ENCODE measurements around the gene ZNF580. TPM values are rescaled to one million over a fixed set of nuclear protein-coding genes. Genes with fewer than 3 reads are reported as not detected.

Gene ZNF580
- total and polyA plus RNA-seq, 2 of the 13 experiments (the other 11 are each of a cell fraction or from before 2014, with no cell fraction given), result 4.4 to 6.0 TPM

DNA sequence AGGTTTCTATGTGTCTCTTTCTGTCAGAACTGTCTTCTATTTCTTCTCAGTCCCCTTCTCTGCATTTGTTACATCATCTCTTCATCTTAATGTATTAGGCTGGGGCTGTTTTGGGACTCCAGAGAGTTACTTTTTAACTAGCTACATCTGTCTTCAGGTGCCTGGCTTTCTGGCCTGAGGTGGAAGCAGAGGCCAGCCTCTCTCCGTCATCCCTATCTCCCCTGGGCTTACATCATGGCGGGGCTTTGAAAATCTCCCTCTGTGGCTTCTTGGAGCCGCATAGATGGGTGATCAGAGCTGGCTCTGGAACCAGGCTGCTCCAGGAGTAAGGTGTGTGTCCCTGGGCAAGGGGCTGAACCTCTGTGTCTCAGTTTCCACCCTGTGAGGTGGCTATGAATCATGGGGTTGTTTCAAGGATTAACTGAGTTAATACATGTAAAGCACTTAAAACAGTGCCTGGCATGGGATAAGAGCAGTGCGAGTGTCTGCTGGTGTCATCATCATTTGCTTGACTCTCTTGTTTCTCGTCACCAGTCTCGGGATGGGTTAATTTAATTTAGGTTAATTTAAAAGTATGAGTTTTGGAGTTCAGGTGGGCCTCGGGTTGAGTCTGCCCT, 36.2 kb downstream of the ZNF580 start:
- Histone ChIP-seq H3K9ac (ENCODE audit: insufficient read depth, low read depth, low read length) (peak overlapping the region; percentile 94), H3K9me3 (ENCODE audit: low read length) (no peaks in the 10 kb centered on the region), H3K4me3 (replicated peaks in 1 of 3; ENCODE audit: insufficient read depth in 1 of 3, low read depth in 2 of 3, low read length in 3 of 3) (peak overlapping the region; percentile 77 to 89 (median 89); a peak in 5 of 6 replicates), H3K27ac (ENCODE audit: extremely low read length, insufficient read depth, low read length) (peak overlapping the region; percentile 62), H3K27me3 (ENCODE audit: control insufficient read depth in 1 of 2, insufficient read depth in 2 of 2, low read length in 2 of 2) (no peaks in the 10 kb centered on the region; a peak in 1 of 5 replicates), H3K4me1 (ENCODE audit: insufficient read depth, low read length) (peaks cover 54% of the 10 kb centered on the region), H3K36me3 (replicated peaks in 1 of 2; ENCODE audit: control insufficient read depth in 1 of 2, insufficient read depth in 2 of 2, low read length in 2 of 2) (peaks cover 26 to 57% of the 10 kb centered on the region in 2 experiments; a peak in 4 of 5 replicates), H3K4me2 (ENCODE audit: low read depth, low read length) (peak overlapping the region; percentile 64), H4K20me1 (ENCODE audit: insufficient read depth, low read length) (peaks cover 5% of the 10 kb centered on the region; the same call in 1 of the 2 replicates), H2AFZ (ENCODE audit: low read length) (no peak overlapping the region), H3K79me2 (ENCODE audit: insufficient read depth, low read length) (peaks cover 65% of the 10 kb centered on the region)
- intact Hi-C loops (cut with micrococcal nuclease; ENCODE audit: unreplicated experiment) (no loop called here), in situ Hi-C loops (cut with HindIII; ENCODE audit: extremely low pct_ligation_motif_present, low pct_unique_long_range_greater_than_20kb) (no loop called here)
- DNase-seq (ENCODE audit: low spot score) (no peak), ATAC-seq (no peak), FAIRE-seq (no peak)
- ChIA-PET POLR2A (no interaction called here), CTCF (ENCODE audit: low intra/inter-chr PET ratio, low total read pairs) (no interaction called here)
- 84% methylated on average over 7 of the region's 7 CpGs for WGBS (ENCODE audit: low lambda C conversion rate)
- TF ChIP-seq SRF (IDR thresholded peaks at IDR 0.05; ENCODE audit: low read depth, low read length), result no peak
- BruUV-seq (replicated peaks), result no TSS peak

DNA sequence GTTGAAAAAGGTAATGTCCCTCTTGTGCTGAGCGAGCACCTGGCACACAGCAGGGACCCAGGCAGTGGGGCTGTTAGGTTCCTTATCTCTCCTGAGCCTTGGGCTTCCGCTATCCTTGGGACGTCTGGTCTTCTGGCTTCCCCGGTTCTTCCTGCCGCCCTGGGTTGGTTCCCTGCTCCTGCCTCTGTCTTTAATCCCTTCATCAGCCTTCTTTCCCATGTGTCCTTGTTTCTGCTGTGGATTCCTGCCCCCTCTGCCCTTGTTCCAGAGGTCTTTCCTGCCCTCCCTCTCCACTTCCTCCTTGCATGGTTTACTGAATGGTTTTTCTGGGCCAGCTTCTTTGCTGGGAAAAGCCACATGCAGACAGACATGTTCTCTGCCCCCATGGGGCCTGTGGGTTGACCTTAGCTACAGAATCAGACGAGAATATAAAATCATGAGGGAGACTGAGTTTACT, 36.8 kb downstream of the ZNF580 start:
- Histone ChIP-seq H4K20me1 (ENCODE audit: insufficient read depth, low read length) (peaks cover 5% of the 10 kb centered on the region; the same call in 1 of the 2 replicates), H3K9me3 (ENCODE audit: low read length) (no peaks in the 10 kb centered on the region), H3K9ac (ENCODE audit: insufficient read depth, low read depth, low read length) (peak overlapping the region; percentile 94; the same call in 1 of the 2 replicates), H3K4me2 (ENCODE audit: low read depth, low read length) (peak overlapping the region; percentile 64), H3K4me3 (replicated peaks in 1 of 3; ENCODE audit: insufficient read depth in 1 of 3, low read depth in 2 of 3, low read length in 3 of 3) (peak overlapping the region in 1 of 3 experiments; percentile 89; a peak in 3 of 6 replicates), H3K79me2 (ENCODE audit: insufficient read depth, low read length) (peaks cover 64% of the 10 kb centered on the region), H3K27ac (ENCODE audit: extremely low read length, insufficient read depth, low read length) (peak overlapping the region; percentile 58), H3K27me3 (ENCODE audit: control insufficient read depth in 1 of 2, insufficient read depth in 2 of 2, low read length in 2 of 2) (no peaks in the 10 kb centered on the region; a peak in 1 of 5 replicates), H3K36me3 (replicated peaks in 1 of 2; ENCODE audit: control insufficient read depth in 1 of 2, insufficient read depth in 2 of 2, low read length in 2 of 2) (peaks cover 24 to 57% of the 10 kb centered on the region in 2 experiments; a peak in 4 of 5 replicates), H2AFZ (ENCODE audit: low read length) (no peak overlapping the region), H3K4me1 (ENCODE audit: insufficient read depth, low read length) (peaks cover 58% of the 10 kb centered on the region)
- 76% methylated on average over 6 of the region's 6 CpGs for WGBS (ENCODE audit: low lambda C conversion rate)
- DNase-seq (ENCODE audit: low spot score), result no peak
- intact Hi-C loops (cut with micrococcal nuclease; ENCODE audit: unreplicated experiment), result no loop called here
- FAIRE-seq, result no peak
- ChIA-PET POLR2A (no interaction called here), CTCF (ENCODE audit: low intra/inter-chr PET ratio, low total read pairs) (no interaction called here)
- ATAC-seq, result no peak
- no TSS peak for BruUV-seq (replicated peaks)
- in situ Hi-C loops (cut with HindIII; ENCODE audit: extremely low pct_ligation_motif_present, low pct_unique_long_range_greater_than_20kb), result no loop called here
- TF ChIP-seq ZFP90 (CRISPR knock-in tag; IDR thresholded peaks at IDR 0.05; ENCODE audit: borderline replicate concordance), result 0 out of 2 replicates have a peak, but pooled peaks have one; percentile 42
- 0 out of 2 replicates have a peak, but pooled peaks have one; percentile 14 for TF ChIP-seq ESRRA (CRISPR knock-in tag; IDR thresholded peaks at IDR 0.05; ENCODE audit: low read depth)
- no peak for TF ChIP-seq NAIF1 (CRISPR knock-in tag; IDR thresholded peaks at IDR 0.05; ENCODE audit: borderline replicate concordance)
- no peak for TF ChIP-seq FOXM1 (CRISPR knock-in tag; IDR thresholded peaks at IDR 0.05)
- no peak for TF ChIP-seq SKI (IDR thresholded peaks at IDR 0.05; ENCODE audit: partially characterized antibody)
- TF ChIP-seq SAP130 (CRISPR knock-in tag; IDR thresholded peaks at IDR 0.05; ENCODE audit: low read depth), result peak; percentile 39; the same call in 1 of the 2 replicates
- TF ChIP-seq, protein P1, sequence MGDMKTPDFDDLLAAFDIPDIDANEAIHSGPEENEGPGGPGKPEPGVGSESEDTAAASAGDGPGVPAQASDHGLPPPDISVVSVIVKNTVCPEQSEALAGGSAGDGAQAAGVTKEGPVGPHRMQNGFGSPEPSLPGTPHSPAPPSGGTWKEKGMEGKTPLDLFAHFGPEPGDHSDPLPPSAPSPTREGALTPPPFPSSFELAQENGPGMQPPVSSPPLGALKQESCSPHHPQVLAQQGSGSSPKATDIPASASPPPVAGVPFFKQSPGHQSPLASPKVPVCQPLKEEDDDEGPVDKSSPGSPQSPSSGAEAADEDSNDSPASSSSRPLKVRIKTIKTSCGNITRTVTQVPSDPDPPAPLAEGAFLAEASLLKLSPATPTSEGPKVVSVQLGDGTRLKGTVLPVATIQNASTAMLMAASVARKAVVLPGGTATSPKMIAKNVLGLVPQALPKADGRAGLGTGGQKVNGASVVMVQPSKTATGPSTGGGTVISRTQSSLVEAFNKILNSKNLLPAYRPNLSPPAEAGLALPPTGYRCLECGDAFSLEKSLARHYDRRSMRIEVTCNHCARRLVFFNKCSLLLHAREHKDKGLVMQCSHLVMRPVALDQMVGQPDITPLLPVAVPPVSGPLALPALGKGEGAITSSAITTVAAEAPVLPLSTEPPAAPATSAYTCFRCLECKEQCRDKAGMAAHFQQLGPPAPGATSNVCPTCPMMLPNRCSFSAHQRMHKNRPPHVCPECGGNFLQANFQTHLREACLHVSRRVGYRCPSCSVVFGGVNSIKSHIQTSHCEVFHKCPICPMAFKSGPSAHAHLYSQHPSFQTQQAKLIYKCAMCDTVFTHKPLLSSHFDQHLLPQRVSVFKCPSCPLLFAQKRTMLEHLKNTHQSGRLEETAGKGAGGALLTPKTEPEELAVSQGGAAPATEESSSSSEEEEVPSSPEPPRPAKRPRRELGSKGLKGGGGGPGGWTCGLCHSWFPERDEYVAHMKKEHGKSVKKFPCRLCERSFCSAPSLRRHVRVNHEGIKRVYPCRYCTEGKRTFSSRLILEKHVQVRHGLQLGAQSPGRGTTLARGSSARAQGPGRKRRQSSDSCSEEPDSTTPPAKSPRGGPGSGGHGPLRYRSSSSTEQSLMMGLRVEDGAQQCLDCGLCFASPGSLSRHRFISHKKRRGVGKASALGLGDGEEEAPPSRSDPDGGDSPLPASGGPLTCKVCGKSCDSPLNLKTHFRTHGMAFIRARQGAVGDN (CRISPR knock-in tag; IDR thresholded peaks at IDR 0.05), result peak; percentile 32; the same call in 1 of the 2 replicates
- peak; percentile 34; the same call in 1 of the 2 replicates for TF ChIP-seq ETV5 (CRISPR knock-in tag; IDR thresholded peaks at IDR 0.05; ENCODE audit: borderline replicate concordance)
- 0 out of 2 replicates have a peak, but pooled peaks have one; percentile 16 for TF ChIP-seq ELF1 (CRISPR knock-in tag; IDR thresholded peaks at IDR 0.05)
- TF ChIP-seq KAT2B (IDR thresholded peaks at IDR 0.05; ENCODE audit: borderline replicate concordance, low read depth, low read length), result no peak
- no peak for TF ChIP-seq GABPA (IDR thresholded peaks at IDR 0.05; ENCODE audit: low read depth, low read length)
- TF ChIP-seq GABPA (CRISPR knock-in tag; IDR thresholded peaks at IDR 0.05; ENCODE audit: low read depth), result peak; percentile 69
- no peak for TF ChIP-seq NCOR1 (IDR thresholded peaks at IDR 0.05; ENCODE audit: borderline replicate concordance, low read length)
- TF ChIP-seq ELF3 (CRISPR knock-in tag; IDR thresholded peaks at IDR 0.05), result peak; percentile 61; the same call in 1 of the 2 replicates
